IMR-90 (cell line): Measurements from ENCODE around the gene CAMTA1. TPM values are rescaled to one million over a fixed set of nuclear protein-coding genes. Genes with fewer than 3 reads are reported as not detected.

Source experiments
- ATAC-seq: fragments of 200-7000 bp; cut with Tn5 transposase; 2 replicates; pipeline ENCODE4 v1.9.1; 2020; ENCODE audit warnings: low read depth, mild to moderate bottlenecking, moderate library complexity
- BruUV-seq: library from RNA; stranded (reverse); fragments of 400-500 nt; replicated peaks from 2 replicates; lab custom pipeline; 2021; lab: Mats Ljungman, UMichigan
- CTCF ChIA-PET: fragments of 300-600 bp; formaldehyde crosslinking; extraction: SDS; loops from one replicate; lab custom pipeline; 2021; ENCODE audit warnings: antibody characterized with exemption; lab: Yijun Ruan, JAX
- POLR2A ChIA-PET: fragments of 300-600 bp; sonication (Branson Sonifier 250); formaldehyde crosslinking; loops from one replicate; lab custom pipeline; 2022; ENCODE audit warnings: antibody characterized with exemption; ENCODE audit not compliant: unreplicated experiment; lab: Charles Lee
- DNase-seq: peaks from one replicate; pipeline ENCODE4 v3.0.0; 2013
- H2AFZ ChIP-seq: replicated peaks from 2 replicates; pipeline ENCODE3; 2013; ENCODE audit warnings: low read length, mild to moderate bottlenecking; ENCODE audit not compliant: poor library complexity
- H2AK5ac ChIP-seq: 2 replicates; pipeline ENCODE4 v1.6.1; 2013; ENCODE audit warnings: low read depth, low read length, inconsistent platforms
- H2AK9ac ChIP-seq: replicated peaks from 2 replicates; pipeline ENCODE3; 2013; ENCODE audit warnings: mild to moderate bottlenecking, low read depth, low read length, moderate library complexity; ENCODE audit not compliant: poor library complexity
- H2BK120ac ChIP-seq: 2 replicates; pipeline ENCODE4 v1.6.1; 2013; ENCODE audit warnings: low read depth, low read length, inconsistent platforms
- H2BK15ac ChIP-seq: 3 replicates; pipeline ENCODE4 v1.6.1; 2013; ENCODE audit warnings: low read depth, low read length, inconsistent platforms
- H2BK20ac ChIP-seq: 2 replicates; pipeline ENCODE4 v1.6.1; 2013; ENCODE audit warnings: low read depth, mild to moderate bottlenecking, inconsistent platforms, low read length, moderate library complexity
- H2BK5ac ChIP-seq: 2 replicates; pipeline ENCODE4 v1.6.1; 2013; ENCODE audit warnings: mild to moderate bottlenecking, low read depth, low read length, inconsistent platforms; ENCODE audit not compliant: poor library complexity, severe bottlenecking
- H3K14ac ChIP-seq: replicated peaks from 2 replicates; pipeline ENCODE4 v1.6.1; 2013; ENCODE audit warnings: low read depth, low read length, inconsistent platforms
- H3K18ac ChIP-seq: 2 replicates; pipeline ENCODE4 v1.6.1; 2013; ENCODE audit warnings: low read depth, low read length, control low read depth
- H3K23ac ChIP-seq: 2 replicates; pipeline ENCODE4 v1.6.1; 2013; ENCODE audit warnings: low read depth, low read length, inconsistent platforms
- H3K27ac ChIP-seq: 2 replicates; pipeline ENCODE4 v1.5.1; 2013; ENCODE audit warnings: mild to moderate bottlenecking, control low read depth, low read length; ENCODE audit not compliant: insufficient read depth
- H3K27me3 ChIP-seq: 2 replicates; pipeline ENCODE4 v1.6.1; 2013; ENCODE audit warnings: low read length; ENCODE audit not compliant: control insufficient read depth, insufficient read depth
- H3K36me3 ChIP-seq: 2 replicates; pipeline ENCODE4 v1.6.1; 2013; ENCODE audit warnings: low read length, mixed read lengths; ENCODE audit not compliant: control insufficient read depth, insufficient read depth
- H3K4ac ChIP-seq: 2 replicates; pipeline ENCODE4 v1.6.1; 2013; ENCODE audit warnings: low read depth, low read length, inconsistent platforms
- H3K4me1 ChIP-seq: 2 replicates; pipeline ENCODE4 v1.6.1; 2013; ENCODE audit warnings: low read length, mixed read lengths; ENCODE audit not compliant: control insufficient read depth, insufficient read depth
- H3K4me2 ChIP-seq: 2 replicates; pipeline ENCODE4 v1.6.1; 2013; ENCODE audit warnings: low read depth, mild to moderate bottlenecking, control low read depth, low read length, moderate library complexity
- H3K4me3 ChIP-seq: 2 replicates; pipeline ENCODE4 v1.5.1; 2013; ENCODE audit warnings: low read depth, mild to moderate bottlenecking, control low read depth, low read length, moderate library complexity; ENCODE audit not compliant: insufficient read depth
- H3K56ac ChIP-seq: 2 replicates; pipeline ENCODE4 v1.6.1; 2013; ENCODE audit warnings: low read length, inconsistent platforms; ENCODE audit not compliant: insufficient read depth; ENCODE audit errors: extremely low read depth
- H3K79me1 ChIP-seq, 2 experiments: 2 replicates each; pipeline ENCODE4 v1.6.1; 2013; ENCODE audit warnings: low read length in 2 of 2, inconsistent platforms in 1 of 2, low read depth in 1 of 2
- H3K9ac ChIP-seq: 2 replicates; pipeline ENCODE4 v1.6.1; 2013; ENCODE audit warnings: low read depth, low read length, control low read depth
- H3K9me1 ChIP-seq: 2 replicates; pipeline ENCODE4 v1.6.1; 2013; ENCODE audit warnings: low read length, inconsistent platforms; ENCODE audit not compliant: insufficient read depth
- H3K9me3 ChIP-seq: 2 replicates; pipeline ENCODE4 v1.6.1; 2013; ENCODE audit warnings: low read length; ENCODE audit not compliant: control insufficient read depth, insufficient read depth
- H4K20me1 ChIP-seq: 2 replicates; pipeline ENCODE4 v1.6.1; 2013; ENCODE audit warnings: low read length, inconsistent platforms; ENCODE audit not compliant: insufficient read depth
- H4K5ac ChIP-seq: 2 replicates; pipeline ENCODE4 v1.6.1; 2013; ENCODE audit warnings: mild to moderate bottlenecking, low read depth, low read length, control low read depth
- H4K8ac ChIP-seq, 2 experiments: 2 replicates each; pipeline ENCODE4 v1.6.1; 2013; ENCODE audit warnings: low read depth in 2 of 2, low read length in 2 of 2, control low read depth in 1 of 2, inconsistent platforms in 1 of 2
- H4K91ac ChIP-seq: 2 replicates; pipeline ENCODE4 v1.6.1; 2013; ENCODE audit warnings: low read depth, low read length, inconsistent platforms; ENCODE audit not compliant: insufficient read depth
- CHD1 ChIP-seq: IDR thresholded peaks from 2 replicates; pipeline ENCODE4 v1.6.1; 2012; ENCODE audit warnings: low read depth, low read length, improper control_type of control experiment
- MXI1 ChIP-seq: IDR thresholded peaks from 2 replicates; pipeline ENCODE4 v1.6.1; 2012; ENCODE audit warnings: low read depth, mild to moderate bottlenecking, low read length, moderate library complexity, borderline replicate concordance
- NFE2L2 ChIP-seq: fragments of 150-350 bp; IDR thresholded peaks from 2 replicates; pipeline ENCODE4 v1.6.1; 2016; ENCODE audit warnings: low read depth, mild to moderate bottlenecking, low read length
- RCOR1 ChIP-seq: IDR thresholded peaks from 2 replicates; pipeline ENCODE4 v1.6.1; 2012; ENCODE audit warnings: mild to moderate bottlenecking, low read length, improper control_type of control experiment; ENCODE audit not compliant: insufficient replicate concordance
- SMC3 ChIP-seq: fragments of 150-350 bp; IDR thresholded peaks from 2 replicates; pipeline ENCODE4 v1.6.1; 2016; ENCODE audit warnings: low read depth, mild to moderate bottlenecking, antibody characterized with exemption, low read length, moderate library complexity
- WGBS, 2 experiments: methylation state at CpG; one replicate each; pipeline versions ENCODE4 v1.1.5 to v1.1.7; 2013; ENCODE audit warnings: missing lambda C conversion rate in 2 of 2; ENCODE audit not compliant: insufficient read length in 1 of 2; ENCODE audit errors: extremely low coverage in 2 of 2; 5-methylcytosine and 5-hydroxymethylcytosine counted together
- dilution Hi-C: fragments of 300-500 bp; cut with HindIII; formaldehyde crosslinking; loops from one replicate; pipeline ENCODE4 v1.14.3; 2018; ENCODE audit warnings: low sequenced_read_pairs; ENCODE audit not compliant: unreplicated experiment
- in situ Hi-C: fragments of 300-500 bp; cut with MboI; formaldehyde crosslinking; loops from 3 replicates; pipeline ENCODE4 v1.14.3; 2019; ENCODE audit warnings: low sequenced_read_pairs, inconsistent platforms, mixed read lengths
- intact Hi-C: fragments of 100-400 bp; cut with micrococcal nuclease; formaldehyde crosslinking; loops from 2 replicates; pipeline ENCODE4 v1.10.0; 2022
- polyA plus RNA-seq, 3 experiments: library from polyadenylated mRNA; depleted of rRNA; stranded (reverse); fragments of >200 nt; gene quantifications; 2 replicates each; pipeline ENCODE4 v1.2.3, GENCODE V29; 2012; ENCODE audit warnings: low replicate concordance in 1 of 3
- total RNA-seq: library from RNA; depleted of rRNA; stranded (reverse); fragments of >200 nt; gene quantifications from 2 replicates; pipeline ENCODE4 v1.2.3, GENCODE V29; 2012
- TF ChIP-seq, protein P1 (sequence below): fragments of 150-350 bp; IDR thresholded peaks from 2 replicates; pipeline ENCODE4 v1.6.1; 2017; ENCODE audit warnings: mild to moderate bottlenecking, antibody characterized with exemption, low read length, low read depth

Gene CAMTA1
- total and polyA plus RNA-seq, 2 of the 4 experiments (the other 2 are of a cell fraction) = 35.5 to 74.3 TPM

GRCh38 chr1:7518411-7518810, 733.2 kb downstream of the CAMTA1 start:
- no peak overlapping the region for H3K4me2 ChIP-seq
- H3K18ac ChIP-seq = no peak overlapping the region
- no peak overlapping the region for H3K14ac ChIP-seq
- no peak overlapping the region for H3K23ac ChIP-seq
- H2AK9ac ChIP-seq = no peak overlapping the region
- BruUV-seq = no TSS peak
- CTCF ChIA-PET = no interaction called here
- 100% methylated on average over 2 of the region's 8 CpGs; no CpG with 5 or more reads in 1 of the 2 experiments for WGBS, 2 experiments
- no peak overlapping the region; the same call in 1 of the 2 replicates for H2AK5ac ChIP-seq
- ATAC-seq (no peak), DNase-seq (no peak)
- TF ChIP-seq MXI1 = no peak
- TF ChIP-seq, protein P1, sequence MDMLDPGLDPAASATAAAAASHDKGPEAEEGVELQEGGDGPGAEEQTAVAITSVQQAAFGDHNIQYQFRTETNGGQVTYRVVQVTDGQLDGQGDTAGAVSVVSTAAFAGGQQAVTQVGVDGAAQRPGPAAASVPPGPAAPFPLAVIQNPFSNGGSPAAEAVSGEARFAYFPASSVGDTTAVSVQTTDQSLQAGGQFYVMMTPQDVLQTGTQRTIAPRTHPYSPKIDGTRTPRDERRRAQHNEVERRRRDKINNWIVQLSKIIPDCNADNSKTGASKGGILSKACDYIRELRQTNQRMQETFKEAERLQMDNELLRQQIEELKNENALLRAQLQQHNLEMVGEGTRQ = no peak
- TF ChIP-seq RCOR1 = no peak
- TF ChIP-seq NFE2L2 = no peak
- TF ChIP-seq SMC3 = no peak
- no peak for TF ChIP-seq CHD1
- no peak overlapping the region for H4K5ac ChIP-seq
- H2BK120ac ChIP-seq = no peak overlapping the region
- POLR2A ChIA-PET = no interaction called here
- in situ Hi-C loops = no loop called here
- no peak overlapping the region for H3K4ac ChIP-seq
- H4K91ac ChIP-seq = no peak overlapping the region
- no peak overlapping the region for H3K27ac ChIP-seq
- no peaks in the 10 kb centered on the region for H3K9me3 ChIP-seq
- no peaks in the 10 kb centered on the region for H3K36me3 ChIP-seq
- dilution Hi-C loops = no loop called here
- H3K4me1 ChIP-seq = no peaks in the 10 kb centered on the region
- H2BK5ac ChIP-seq = no peak overlapping the region
- peaks cover 6% of the 10 kb centered on the region for H3K27me3 ChIP-seq
- H4K20me1 ChIP-seq = no peaks in the 10 kb centered on the region
- H2BK15ac ChIP-seq = no peak overlapping the region
- H3K79me1 ChIP-seq = no peaks in the 10 kb centered on the region
- H2BK20ac ChIP-seq = no peak overlapping the region
- no peak overlapping the region for H4K8ac ChIP-seq
- no peak overlapping the region for H3K9ac ChIP-seq
- H3K4me3 ChIP-seq = no peak overlapping the region
- H3K56ac ChIP-seq = no peak overlapping the region
- no peak overlapping the region for H2AFZ ChIP-seq
- H3K9me1 ChIP-seq = no peaks in the 10 kb centered on the region
- intact Hi-C loops = no loop called here
